ENCODE data around the gene EIF2B1.

Gene EIF2B1

GRCh38 chr12:123657211-123657610, 23.7 kb upstream of the EIF2B1 start:
- ATAC-seq, result no peak
- TF ChIP-seq RARB (CRISPR knock-in tag; IDR thresholded peaks at IDR 0.05), result no peak

GRCh38 chr12:123656392-123656791, 22.9 kb upstream of the EIF2B1 start:
- ATAC-seq, result no peak
- TF ChIP-seq ZNF8 (CRISPR knock-in tag; IDR thresholded peaks at IDR 0.05), result no peak
- no peak for TF ChIP-seq ZFP3 (CRISPR knock-in tag; IDR thresholded peaks at IDR 0.05)
- no peak for TF ChIP-seq TOX (CRISPR knock-in tag; IDR thresholded peaks at IDR 0.05; ENCODE audit: borderline replicate concordance)
- TF ChIP-seq CSDC2 (CRISPR knock-in tag; IDR thresholded peaks at IDR 0.05), result no peak
- TF ChIP-seq ARNTL (CRISPR knock-in tag; IDR thresholded peaks at IDR 0.05; ENCODE audit: borderline replicate concordance, low read depth), result no peak
- TF ChIP-seq PATZ1 (CRISPR knock-in tag; IDR thresholded peaks at IDR 0.05; ENCODE audit: borderline replicate concordance), result no peak
- no peak for TF ChIP-seq OSR1 (CRISPR knock-in tag; IDR thresholded peaks at IDR 0.05)
- TF ChIP-seq SNAI2 (CRISPR knock-in tag; IDR thresholded peaks at IDR 0.05), result no peak
- no peak for TF ChIP-seq ZNF565 (CRISPR knock-in tag; conservative IDR thresholded peaks at IDR 0.05; ENCODE audit: low read depth)

GRCh38 chr12:123655420-123655819, 21.9 kb upstream of the EIF2B1 start:
- ATAC-seq, result no peak
- no peak for TF ChIP-seq RARB (CRISPR knock-in tag; IDR thresholded peaks at IDR 0.05)
- no peak for TF ChIP-seq PATZ1 (CRISPR knock-in tag; IDR thresholded peaks at IDR 0.05; ENCODE audit: borderline replicate concordance)
- TF ChIP-seq ESRRG (CRISPR knock-in tag; IDR thresholded peaks at IDR 0.05), result no peak
- no peak for TF ChIP-seq ZFP30 (CRISPR knock-in tag; IDR thresholded peaks at IDR 0.05)
- no peak for TF ChIP-seq TSHZ2 (CRISPR knock-in tag; IDR thresholded peaks at IDR 0.05)
- TF ChIP-seq GLIS3 (CRISPR knock-in tag; IDR thresholded peaks at IDR 0.05), result no peak
- no peak for TF ChIP-seq ARNTL (CRISPR knock-in tag; IDR thresholded peaks at IDR 0.05; ENCODE audit: borderline replicate concordance, low read depth)
- TF ChIP-seq ISL1 (CRISPR knock-in tag; IDR thresholded peaks at IDR 0.05), result no peak
- TF ChIP-seq POU6F1 (CRISPR knock-in tag; IDR thresholded peaks at IDR 0.05; ENCODE audit: borderline replicate concordance, low read depth), result no peak
- no peak for TF ChIP-seq SNAI2 (CRISPR knock-in tag; IDR thresholded peaks at IDR 0.05)
- TF ChIP-seq TCF4 (CRISPR knock-in tag; IDR thresholded peaks at IDR 0.05; ENCODE audit: borderline replicate concordance), result no peak
- no peak for TF ChIP-seq PPARA (CRISPR knock-in tag; IDR thresholded peaks at IDR 0.05; ENCODE audit: borderline replicate concordance)
- no peak for TF ChIP-seq TOX (CRISPR knock-in tag; IDR thresholded peaks at IDR 0.05; ENCODE audit: borderline replicate concordance)

- ATAC-seq, result no peak
- TF ChIP-seq ZFP30 (CRISPR knock-in tag; IDR thresholded peaks at IDR 0.05), result no peak
These were observed 20.7 kb upstream of the EIF2B1 start for GRCh38 chr12:123654129-123654701.

- no peak for ATAC-seq
- no peak for TF ChIP-seq GLIS3 (CRISPR knock-in tag; IDR thresholded peaks at IDR 0.05)
- no peak for TF ChIP-seq BACH2 (CRISPR knock-in tag; IDR thresholded peaks at IDR 0.05; ENCODE audit: borderline replicate concordance)
- TF ChIP-seq RARB (CRISPR knock-in tag; IDR thresholded peaks at IDR 0.05), result no peak
- TF ChIP-seq PATZ1 (CRISPR knock-in tag; IDR thresholded peaks at IDR 0.05; ENCODE audit: borderline replicate concordance), result no peak
- TF ChIP-seq PPARA (CRISPR knock-in tag; IDR thresholded peaks at IDR 0.05; ENCODE audit: borderline replicate concordance), result no peak
- no peak for TF ChIP-seq OSR1 (CRISPR knock-in tag; IDR thresholded peaks at IDR 0.05)
- no peak for TF ChIP-seq ARNTL (CRISPR knock-in tag; IDR thresholded peaks at IDR 0.05; ENCODE audit: borderline replicate concordance, low read depth)
- TF ChIP-seq SNAI2 (CRISPR knock-in tag; IDR thresholded peaks at IDR 0.05), result no peak
- no peak for TF ChIP-seq CREB5 (CRISPR knock-in tag; IDR thresholded peaks at IDR 0.05; ENCODE audit: low read depth)
These were observed 14.9 kb upstream of the EIF2B1 start for GRCh38 chr12:123648401-123648800.
